Peyer's patch (tissue), 4 donors: ENCODE data around the gene MRPL39.

ENCODE experiments used
- CTCF ChIP-seq, 6 experiments: fragments of 450-650 bp in 4 of 6; fragments of 200-600 bp in 2 of 6; sonication (generic) in 1 of 6; IDR thresholded peaks; one replicate each; pipeline ENCODE4 v1.5.1; 2017 to 2019; ENCODE audit warnings: antibody characterized with exemption in 6 of 6, mild to moderate bottlenecking in 3 of 6, moderate library complexity in 1 of 6
- POLR2A ChIP-seq, 2 donors: fragments of 450-650 bp; IDR thresholded peaks; one replicate each; pipeline ENCODE4 v1.5.1; 2017; ENCODE audit warnings: antibody characterized with exemption in 2 of 2, mild to moderate bottlenecking in 2 of 2, moderate library complexity in 2 of 2

- TF ChIP-seq CTCF (IDR thresholded peaks at IDR 0.05), result no peak
- no peak for TF ChIP-seq POLR2A (IDR thresholded peaks at IDR 0.05)
Measured at GRCh38 chr21:25580912-25581260, 26.4 kb downstream of the MRPL39 start.
